Gastroesophageal sphincter (tissue), 3 donors: ENCODE measurements around the gene BCKDK.

Experiments used
- CTCF ChIP-seq, 4 experiments: fragments of 200-600 bp in 2 of 4; fragments of 450-650 bp in 2 of 4; sonication (generic) in 1 of 4; IDR thresholded peaks; one replicate each; pipeline ENCODE4 v1.5.1; 2017 to 2019; ENCODE audit warnings: antibody characterized with exemption in 4 of 4, mild to moderate bottlenecking in 2 of 4, moderate library complexity in 2 of 4
- POLR2A ChIP-seq, 2 donors: fragments of 450-650 bp; IDR thresholded peaks; one replicate each; pipeline ENCODE4 v1.6.1; 2017; ENCODE audit warnings: antibody characterized with exemption in 2 of 2, mild to moderate bottlenecking in 2 of 2, moderate library complexity in 1 of 2

GRCh38 chr16:31073142-31073969 is 34.8 kb upstream of the BCKDK start:
- TF ChIP-seq POLR2A (IDR thresholded peaks at IDR 0.05) (peak in 1 of 2 donors; percentile 15), CTCF (IDR thresholded peaks at IDR 0.05) (no peak)
